Psoas muscle (tissue), 8 donors: Measurements from ENCODE around the gene CENPN. TPM values are rescaled to one million over a fixed set of nuclear protein-coding genes. Genes with fewer than 3 reads are reported as not detected.

Experiments
- ATAC-seq, 4 donors: fragments of 200-7000 bp; cut with Tn5 transposase; one replicate each; pipeline ENCODE4 v1.9.1; 2020; ENCODE audit warnings: moderate library complexity in 3 of 4, mild to moderate bottlenecking in 2 of 4
- DNase-seq, 2 donors: peaks; one replicate each; pipeline ENCODE4 v3.0.0-alpha.2; 2020
- H3K27ac ChIP-seq: fragments of 200-600 bp; one replicate; pipeline ENCODE4 v1.8.0; 2022
- H3K27me3 ChIP-seq, 3 donors: fragments of 200-600 bp in 1 of 3; one replicate each; pipeline versions ENCODE4 v1.6.1 to v1.8.0; 2013 to 2022; ENCODE audit warnings: low read length in 2 of 3, mild to moderate bottlenecking in 2 of 3, moderate library complexity in 1 of 3; ENCODE audit not compliant: insufficient read depth in 3 of 3
- H3K36me3 ChIP-seq, 2 donors: fragments of 200-600 bp in 1 of 2; one replicate each; pipeline versions ENCODE4 v1.6.1 to v1.8.0; 2013 to 2022; ENCODE audit warnings: low read depth in 1 of 2, mild to moderate bottlenecking in 1 of 2, moderate library complexity in 1 of 2; ENCODE audit not compliant: insufficient read depth in 1 of 2
- H3K4me1 ChIP-seq: fragments of 200-600 bp; one replicate; pipeline ENCODE4 v1.8.0; 2022
- H3K4me3 ChIP-seq: fragments of 200-600 bp; one replicate; pipeline ENCODE4 v1.8.0; 2022; ENCODE audit warnings: mild to moderate bottlenecking
- H3K9me3 ChIP-seq: fragments of 200-600 bp; one replicate; pipeline ENCODE4 v1.8.0; 2022
- CTCF ChIP-seq: fragments of 200-600 bp; IDR thresholded peaks from one replicate; pipeline ENCODE4 v1.8.0; 2022; ENCODE audit warnings: antibody characterized with exemption
- WGBS, 3 donors: extraction: QIAGEN DNeasy Blood & Tissue Kit; methylation state at CpG; one replicate each; pipeline versions ENCODE4 v1.1.6 to v1.1.7; 2013; 5-methylcytosine and 5-hydroxymethylcytosine counted together
- intact Hi-C, 2 donors: fragments of 100-400 bp; cut with DNase I; formaldehyde crosslinking; loops; one replicate each; pipeline versions ENCODE4 v1.11.0 to v1.14.2; 2022
- polyA plus RNA-seq, 3 donors: library from polyadenylated mRNA; stranded (reverse); fragments of 200-250 nt; gene quantifications; one replicate each; pipeline ENCODE4 v1.2.3, GENCODE V29; 2013
- total RNA-seq, 4 donors: library from RNA; stranded (reverse); fragmentation: NEBNext Ultra II Directional in 2 of 4; extraction: Animal tissue kit (Norgen Biotek cat#: 25700) in 2 of 4; gene quantifications; one replicate each; pipeline versions ENCODE4 v1.2.1 to v1.2.4, GENCODE V29; 2021 to 2023
- donor health status: healthy with polysubstance abuse.
- donor health status: DM: no; HTN: no; CAD: no; lungs with moderate emphysema.
- donor health status: Bipolar disorder and iron deficiency.
- donor health status: healthy.
- donor health status: DM: yes; HTN: yes; CAD: no.
- donor health status: DM: no; HTN: no; CAD: no.
- donor health status: DM: no; HTN: no; CAD: no.
- donor health status: DM: yes; HTN: yes; CAD: no.

Gene CENPN
- total and polyA plus RNA-seq, 7 donors: 2.9 to 20.6 (median 7.5) TPM

- Histone ChIP-seq H3K36me3 (peaks cover 11 to 63% of the 10 kb centered on the region in 2 donors), H3K4me3 (no peak overlapping the region), H3K4me1 (peaks cover 19% of the 10 kb centered on the region), H3K9me3 (no peaks in the 10 kb centered on the region), H3K27ac (no peak overlapping the region), H3K27me3 (no peaks in the 10 kb centered on the region)
- no peak for ATAC-seq
- WGBS, 3 donors: 89 to 97% (median 91%) methylated on average over 2 of the region's 2 CpGs
- no peak for TF ChIP-seq CTCF
- intact Hi-C loops: no loop called here
- no peak for DNase-seq
These were observed 33.1 kb downstream of the CENPN start for GRCh38 chr16:81040131-81040530.

GRCh38 chr16:81040842-81041241, 33.8 kb downstream of the CENPN start:
- no peak for DNase-seq

GRCh38 chr16:81041696-81042095, 34.7 kb downstream of the CENPN start:
- H3K27me3 ChIP-seq: no peaks in the 10 kb centered on the region
- peaks cover 11 to 73% of the 10 kb centered on the region in 2 donors for H3K36me3 ChIP-seq
- intact Hi-C loops: no loop called here
- H3K27ac ChIP-seq: no peak overlapping the region
- ATAC-seq: no peak
- 83 to 87% (median 86%) methylated on average over 4 of the region's 4 CpGs for WGBS, 3 donors
- peaks cover 16% of the 10 kb centered on the region for H3K4me1 ChIP-seq
- H3K4me3 ChIP-seq: no peak overlapping the region
- TF ChIP-seq CTCF: no peak
- DNase-seq: no peak
- H3K9me3 ChIP-seq: no peaks in the 10 kb centered on the region

More at GRCh38 chr16:81040842-81041241, 33.8 kb downstream of the CENPN start:
- Histone ChIP-seq H3K36me3 (peaks cover 11 to 70% of the 10 kb centered on the region in 2 donors), H3K27me3 (no peaks in the 10 kb centered on the region), H3K9me3 (no peaks in the 10 kb centered on the region), H3K4me3 (no peak overlapping the region), H3K4me1 (peaks cover 19% of the 10 kb centered on the region), H3K27ac (no peak overlapping the region)
- no peak for ATAC-seq
- WGBS, 3 donors: 87 to 90% (median 90%) methylated on average over 5 of the region's 5 CpGs
- intact Hi-C loops: no loop called here
- no peak for TF ChIP-seq CTCF

- DNase-seq (no peak), ATAC-seq (no peak)
- WGBS, 3 donors: 96 to 98% (median 97%) methylated on average over 2 of the region's 2 CpGs
- Histone ChIP-seq H3K4me3 (no peak overlapping the region), H3K36me3 (peaks cover 11 to 64% of the 10 kb centered on the region in 2 donors), H3K27me3 (no peaks in the 10 kb centered on the region), H3K9me3 (no peaks in the 10 kb centered on the region), H3K27ac (no peak overlapping the region), H3K4me1 (peaks cover 4% of the 10 kb centered on the region)
- TF ChIP-seq CTCF: no peak
- intact Hi-C loops: no loop called here
These were observed 35.8 kb downstream of the CENPN start for GRCh38 chr16:81042821-81043220.

- Histone ChIP-seq H3K4me3 (no peak overlapping the region), H3K36me3 (no peaks in the 10 kb centered on the region), H3K27me3 (no peaks in the 10 kb centered on the region), H3K27ac (no peak overlapping the region), H3K9me3 (no peaks in the 10 kb centered on the region), H3K4me1 (no peaks in the 10 kb centered on the region)
- intact Hi-C loops: no loop called here
- WGBS, 3 donors: 56 to 65% (median 63%) methylated on average over 11 of the region's 11 CpGs
- DNase-seq: no peak
- no peak for TF ChIP-seq CTCF
- no peak for ATAC-seq
These were observed 46.7 kb downstream of the CENPN start for GRCh38 chr16:81053761-81054160.
